ENCODE measurements around the gene SHROOM2.

The SHROOM2 gene

GRCh38 chrX:9845578-9845952 lies 59.3 kb downstream of the SHROOM2 start:
- DNase-seq (ENCODE audit: low read depth), result peak; percentile 75
- TF ChIP-seq CTCF (IDR thresholded peaks at IDR 0.05; ENCODE audit: low read length, missing control alignments), result no peak
- no peak overlapping the region for H3K4me3 ChIP-seq (replicated peaks; ENCODE audit: low read depth, low read length)

- H3K4me3 ChIP-seq (replicated peaks; ENCODE audit: low read depth, low read length), result no peak overlapping the region
- DNase-seq (ENCODE audit: low read depth), result no peak
- no peak for TF ChIP-seq CTCF (IDR thresholded peaks at IDR 0.05; ENCODE audit: low read length, missing control alignments)
These were observed 60.4 kb downstream of the SHROOM2 start for GRCh38 chrX:9846631-9847030.

GRCh38 chrX:9847071-9847470 lies 60.8 kb downstream of the SHROOM2 start:
- no peak overlapping the region for H3K4me3 ChIP-seq (replicated peaks; ENCODE audit: low read depth, low read length)
- TF ChIP-seq CTCF (IDR thresholded peaks at IDR 0.05; ENCODE audit: low read length, missing control alignments), result no peak
- peak; percentile 77 for DNase-seq (ENCODE audit: low read depth)

GRCh38 chrX:9848718-9849479 lies 62.7 kb downstream of the SHROOM2 start:
- no peak overlapping the region for H3K4me3 ChIP-seq (replicated peaks; ENCODE audit: low read depth, low read length)
- no peak for DNase-seq (ENCODE audit: low read depth)
- no peak for TF ChIP-seq CTCF (IDR thresholded peaks at IDR 0.05; ENCODE audit: low read length, missing control alignments)

- no peak for TF ChIP-seq CTCF (IDR thresholded peaks at IDR 0.05; ENCODE audit: low read length, missing control alignments)
These were observed 65.7 kb downstream of the SHROOM2 start for GRCh38 chrX:9851890-9852289.

GRCh38 chrX:9853307-9853706 lies 67.1 kb downstream of the SHROOM2 start:
- no peak for DNase-seq (ENCODE audit: low read depth)
- no peak for TF ChIP-seq CTCF (IDR thresholded peaks at IDR 0.05; ENCODE audit: low read length, missing control alignments)
- H3K4me3 ChIP-seq (replicated peaks; ENCODE audit: low read depth, low read length), result no peak overlapping the region

More at GRCh38 chrX:9851890-9852289, 65.7 kb downstream of the SHROOM2 start:
- no peak for DNase-seq (ENCODE audit: low read depth)
- H3K4me3 ChIP-seq (replicated peaks; ENCODE audit: low read depth, low read length), result no peak overlapping the region
